Tibial nerve (tissue), 3 donors: Measurements from ENCODE around the gene SDCCAG8.

Source experiments
- POLR2A ChIP-seq, 2 donors: fragments of 450-650 bp; IDR thresholded peaks; one replicate each; pipeline ENCODE4 v1.6.1; 2017; ENCODE audit warnings: antibody characterized with exemption in 2 of 2, mild to moderate bottlenecking in 2 of 2, moderate library complexity in 2 of 2
- TF ChIP-seq, protein P1 (sequence below), 5 experiments: fragments of 200-600 bp in 3 of 5; fragments of 450-650 bp in 2 of 5; sonication (generic) in 3 of 5; IDR thresholded peaks; one replicate each; pipeline ENCODE4 v1.5.1; 2016 to 2019; ENCODE audit warnings: antibody characterized with exemption in 5 of 5, mild to moderate bottlenecking in 3 of 5, moderate library complexity in 2 of 5

DNA sequence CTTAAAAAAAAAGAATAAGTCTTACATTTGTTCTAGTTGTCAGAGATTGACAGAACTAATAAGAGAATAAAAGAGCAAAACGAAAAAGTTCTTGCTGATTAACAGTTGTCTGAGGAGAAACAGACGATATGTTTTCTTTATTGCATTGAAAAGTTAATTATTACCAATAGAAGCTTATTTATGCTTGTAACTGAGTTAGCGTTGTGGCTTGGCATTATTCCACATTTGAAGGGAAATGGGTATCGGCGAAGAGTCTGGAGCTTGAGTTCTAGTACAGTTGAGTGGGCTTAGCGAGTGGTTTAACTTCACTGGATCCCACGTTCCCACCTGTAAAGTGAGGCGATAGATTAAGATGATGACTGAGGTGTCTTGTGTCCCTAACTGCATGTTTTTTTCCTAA is 109.0 kb downstream of the SDCCAG8 start:
- TF ChIP-seq, protein P1, sequence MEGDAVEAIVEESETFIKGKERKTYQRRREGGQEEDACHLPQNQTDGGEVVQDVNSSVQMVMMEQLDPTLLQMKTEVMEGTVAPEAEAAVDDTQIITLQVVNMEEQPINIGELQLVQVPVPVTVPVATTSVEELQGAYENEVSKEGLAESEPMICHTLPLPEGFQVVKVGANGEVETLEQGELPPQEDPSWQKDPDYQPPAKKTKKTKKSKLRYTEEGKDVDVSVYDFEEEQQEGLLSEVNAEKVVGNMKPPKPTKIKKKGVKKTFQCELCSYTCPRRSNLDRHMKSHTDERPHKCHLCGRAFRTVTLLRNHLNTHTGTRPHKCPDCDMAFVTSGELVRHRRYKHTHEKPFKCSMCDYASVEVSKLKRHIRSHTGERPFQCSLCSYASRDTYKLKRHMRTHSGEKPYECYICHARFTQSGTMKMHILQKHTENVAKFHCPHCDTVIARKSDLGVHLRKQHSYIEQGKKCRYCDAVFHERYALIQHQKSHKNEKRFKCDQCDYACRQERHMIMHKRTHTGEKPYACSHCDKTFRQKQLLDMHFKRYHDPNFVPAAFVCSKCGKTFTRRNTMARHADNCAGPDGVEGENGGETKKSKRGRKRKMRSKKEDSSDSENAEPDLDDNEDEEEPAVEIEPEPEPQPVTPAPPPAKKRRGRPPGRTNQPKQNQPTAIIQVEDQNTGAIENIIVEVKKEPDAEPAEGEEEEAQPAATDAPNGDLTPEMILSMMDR (IDR thresholded peaks at IDR 0.05): no peak
- TF ChIP-seq POLR2A (IDR thresholded peaks at IDR 0.05): no peak
